ENCODE results near the gene PFKFB3. TPM values are rescaled to one million over a fixed set of nuclear protein-coding genes. Genes with fewer than 3 reads are reported as not detected.

PFKFB3 gene
- total and polyA plus RNA-seq, 2 of the 13 experiments (the other 11 are each of a cell fraction or from before 2014, with no cell fraction given), result 1.2 to 13.3 TPM

DNA sequence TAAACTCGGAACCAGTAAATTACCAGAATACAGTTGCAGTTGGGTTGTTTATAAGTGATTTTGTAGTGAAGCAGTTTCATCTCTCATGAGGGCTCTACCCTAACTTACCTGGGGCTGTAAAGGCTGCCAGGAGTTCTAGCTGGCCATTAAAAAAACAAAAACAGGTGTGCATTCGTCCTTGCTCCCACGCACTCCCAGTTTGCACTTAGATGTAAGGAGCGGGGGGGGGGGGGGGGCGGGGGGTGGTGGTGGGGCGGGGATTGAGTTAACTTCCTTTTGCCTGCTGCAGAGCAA lies 2.3 kb upstream of the PFKFB3 start (continued):
- no peak for TF ChIP-seq FOXO4 (CRISPR knock-in tag; conservative IDR thresholded peaks at IDR 0.05)

GRCh38 chr10:6200734-6201515 lies 1.8 kb upstream of the PFKFB3 start:
- ChIA-PET POLR2A (no interaction called here), CTCF (ENCODE audit: low intra/inter-chr PET ratio, low total read pairs) (interaction anchor here (1.5 kb wide), 1 partner anchor 201 kb away, joined by 3 read pairs; no protein-coding TSS in a partner anchor)
- peak overlapping the region; percentile 22; the same call in 1 of the 2 replicates for H3K9ac ChIP-seq (ENCODE audit: insufficient read depth, low read depth, low read length)
- in situ Hi-C loops (cut with HindIII; ENCODE audit: extremely low pct_ligation_motif_present, low pct_unique_long_range_greater_than_20kb), result loop anchor here (5.0 kb wide), 1 partner anchor 201 kb away; no protein-coding TSS in a partner anchor
- H3K27ac ChIP-seq (ENCODE audit: extremely low read length, insufficient read depth, low read length), result no peak overlapping the region
- no TSS peak for BruUV-seq (replicated peaks)
- H3K4me3 ChIP-seq (replicated peaks in 1 of 3; ENCODE audit: insufficient read depth in 1 of 3, low read depth in 2 of 3, low read length in 3 of 3), result peak overlapping the region; percentile 47 to 79 (median 71)
- FAIRE-seq (no peak), ATAC-seq (peak; percentile 34), DNase-seq (ENCODE audit: low spot score) (peak; percentile 56)
- peaks cover 0 to 11% of the 10 kb centered on the region in 2 experiments; a peak in 1 of 5 replicates for H3K27me3 ChIP-seq (ENCODE audit: control insufficient read depth in 1 of 2, insufficient read depth in 2 of 2, low read length in 2 of 2)
- peaks cover 36% of the 10 kb centered on the region for H3K4me1 ChIP-seq (ENCODE audit: insufficient read depth, low read length)
- 5% methylated on average over 25 of the region's 59 CpGs for WGBS (ENCODE audit: low lambda C conversion rate)
- H3K36me3 ChIP-seq (replicated peaks in 1 of 2; ENCODE audit: control insufficient read depth in 1 of 2, insufficient read depth in 2 of 2, low read length in 2 of 2), result peaks cover 0 to 2% of the 10 kb centered on the region in 2 experiments; a peak in 1 of 5 replicates
- no peak overlapping the region for H2AFZ ChIP-seq (ENCODE audit: low read length)
- H3K4me2 ChIP-seq (ENCODE audit: low read depth, low read length), result peak overlapping the region; percentile 98
- H4K20me1 ChIP-seq (ENCODE audit: insufficient read depth, low read length), result peaks cover 5% of the 10 kb centered on the region; the same call in 1 of the 2 replicates
- no peaks in the 10 kb centered on the region for H3K9me3 ChIP-seq (ENCODE audit: low read length)
- intact Hi-C loops (cut with micrococcal nuclease; ENCODE audit: unreplicated experiment), result loop anchor here (5.0 kb wide), 1 partner anchor 76 kb away; no protein-coding TSS in a partner anchor
- H3K79me2 ChIP-seq (ENCODE audit: insufficient read depth, low read length), result peaks cover 12% of the 10 kb centered on the region
- TF ChIP-seq ZNF205 (CRISPR knock-in tag; IDR thresholded peaks at IDR 0.05), result no peak
- no peak for TF ChIP-seq SAFB2 (CRISPR knock-in tag; IDR thresholded peaks at IDR 0.05; ENCODE audit: borderline replicate concordance, low read depth)
- no peak for TF ChIP-seq ZMYM3 (CRISPR knock-in tag; IDR thresholded peaks at IDR 0.05)
- TF ChIP-seq SRSF1 (optimal IDR thresholded peaks at IDR 0.05; ENCODE audit: low read depth, low read length), result peak; percentile 23
- peak; percentile 29 for TF ChIP-seq CSRNP1 (CRISPR knock-in tag; IDR thresholded peaks at IDR 0.05)
- TF ChIP-seq, protein P1, sequence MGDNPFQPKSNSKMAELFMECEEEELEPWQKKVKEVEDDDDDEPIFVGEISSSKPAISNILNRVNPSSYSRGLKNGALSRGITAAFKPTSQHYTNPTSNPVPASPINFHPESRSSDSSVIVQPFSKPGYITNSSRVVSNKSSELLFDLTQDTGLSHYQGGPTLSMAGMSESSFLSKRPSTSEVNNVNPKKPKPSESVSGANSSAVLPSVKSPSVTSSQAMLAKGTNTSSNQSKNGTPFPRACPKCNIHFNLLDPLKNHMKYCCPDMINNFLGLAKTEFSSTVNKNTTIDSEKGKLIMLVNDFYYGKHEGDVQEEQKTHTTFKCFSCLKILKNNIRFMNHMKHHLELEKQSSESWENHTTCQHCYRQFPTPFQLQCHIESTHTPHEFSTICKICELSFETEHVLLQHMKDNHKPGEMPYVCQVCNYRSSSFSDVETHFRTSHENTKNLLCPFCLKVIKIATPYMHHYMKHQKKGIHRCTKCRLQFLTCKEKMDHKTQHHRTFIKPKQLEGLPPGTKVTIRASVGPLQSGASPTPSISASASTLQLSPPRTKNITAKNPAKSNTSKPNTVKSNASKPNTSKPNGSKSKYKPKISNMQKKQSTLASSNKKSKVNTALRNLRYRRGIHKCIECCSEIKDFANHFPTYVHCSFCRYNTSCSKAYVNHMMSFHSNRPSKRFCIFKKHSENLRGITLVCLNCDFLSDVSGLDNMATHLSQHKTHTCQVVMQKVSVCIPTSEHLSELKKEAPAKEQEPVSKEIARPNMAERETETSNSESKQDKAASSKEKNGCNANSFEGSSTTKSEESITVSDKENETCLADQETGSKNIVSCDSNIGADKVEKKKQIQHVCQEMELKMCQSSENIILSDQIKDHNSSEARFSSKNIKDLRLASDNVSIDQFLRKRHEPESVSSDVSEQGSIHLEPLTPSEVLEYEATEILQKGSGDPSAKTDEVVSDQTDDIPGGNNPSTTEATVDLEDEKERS (CRISPR knock-in tag; IDR thresholded peaks at IDR 0.05), result no peak
- no peak for TF ChIP-seq SIX4 (CRISPR knock-in tag; IDR thresholded peaks at IDR 0.05)
- no peak for TF ChIP-seq FLYWCH1 (CRISPR knock-in tag; IDR thresholded peaks at IDR 0.05)
- no peak for TF ChIP-seq ZNF576 (CRISPR knock-in tag; IDR thresholded peaks at IDR 0.05)
- no peak for TF ChIP-seq ZNF33B (CRISPR knock-in tag; IDR thresholded peaks at IDR 0.05)
- TF ChIP-seq CEBPB (IDR thresholded peaks at IDR 0.05; ENCODE audit: borderline replicate concordance, low read depth, low read length), result no peak
- no peak for TF ChIP-seq ZFP90 (CRISPR knock-in tag; IDR thresholded peaks at IDR 0.05; ENCODE audit: borderline replicate concordance)
- TF ChIP-seq ZNF709 (CRISPR knock-in tag; IDR thresholded peaks at IDR 0.05), result peak; percentile 65; the same call in 1 of the 2 replicates
